ENCODE measurements around the gene KTN1. TPM values are rescaled to one million over a fixed set of nuclear protein-coding genes. Genes with fewer than 3 reads are reported as not detected.

Gene KTN1
- total RNA-seq, 4 donors from 2014 or later = 114 to 165 (median 139) TPM

DNA sequence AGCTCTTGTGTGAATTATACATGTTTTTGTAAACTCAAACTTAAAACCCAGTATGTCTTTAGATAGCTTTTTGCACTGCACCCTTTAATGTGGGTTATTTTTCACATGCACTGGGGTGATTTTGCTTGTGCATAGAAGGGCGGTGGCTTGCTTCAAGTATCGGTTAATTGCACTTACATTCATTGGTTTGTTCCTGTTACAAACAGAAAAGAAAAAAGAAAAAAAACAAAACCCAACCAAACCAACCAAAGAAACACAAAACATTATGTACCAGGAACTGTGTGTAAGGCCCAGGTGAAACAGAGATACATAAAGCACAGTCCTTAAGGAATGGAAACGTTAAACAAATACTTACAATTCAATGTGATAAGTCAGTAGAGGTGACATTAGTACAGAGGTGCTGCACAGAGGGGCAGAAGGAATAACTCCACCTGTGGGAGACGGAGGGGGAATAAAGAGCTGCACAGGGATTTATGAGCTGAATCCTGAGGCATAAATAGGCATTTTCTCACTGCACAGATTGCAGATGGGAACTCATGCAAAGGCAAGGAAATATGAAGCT lies 151.4 kb downstream of the KTN1 start:
- no peak for ATAC-seq (ENCODE audit: low FRiP score)
- no peak for DNase-seq (ENCODE audit: low spot score)
- TF ChIP-seq, protein P1, sequence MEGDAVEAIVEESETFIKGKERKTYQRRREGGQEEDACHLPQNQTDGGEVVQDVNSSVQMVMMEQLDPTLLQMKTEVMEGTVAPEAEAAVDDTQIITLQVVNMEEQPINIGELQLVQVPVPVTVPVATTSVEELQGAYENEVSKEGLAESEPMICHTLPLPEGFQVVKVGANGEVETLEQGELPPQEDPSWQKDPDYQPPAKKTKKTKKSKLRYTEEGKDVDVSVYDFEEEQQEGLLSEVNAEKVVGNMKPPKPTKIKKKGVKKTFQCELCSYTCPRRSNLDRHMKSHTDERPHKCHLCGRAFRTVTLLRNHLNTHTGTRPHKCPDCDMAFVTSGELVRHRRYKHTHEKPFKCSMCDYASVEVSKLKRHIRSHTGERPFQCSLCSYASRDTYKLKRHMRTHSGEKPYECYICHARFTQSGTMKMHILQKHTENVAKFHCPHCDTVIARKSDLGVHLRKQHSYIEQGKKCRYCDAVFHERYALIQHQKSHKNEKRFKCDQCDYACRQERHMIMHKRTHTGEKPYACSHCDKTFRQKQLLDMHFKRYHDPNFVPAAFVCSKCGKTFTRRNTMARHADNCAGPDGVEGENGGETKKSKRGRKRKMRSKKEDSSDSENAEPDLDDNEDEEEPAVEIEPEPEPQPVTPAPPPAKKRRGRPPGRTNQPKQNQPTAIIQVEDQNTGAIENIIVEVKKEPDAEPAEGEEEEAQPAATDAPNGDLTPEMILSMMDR (IDR thresholded peaks at IDR 0.05) = no peak

DNA sequence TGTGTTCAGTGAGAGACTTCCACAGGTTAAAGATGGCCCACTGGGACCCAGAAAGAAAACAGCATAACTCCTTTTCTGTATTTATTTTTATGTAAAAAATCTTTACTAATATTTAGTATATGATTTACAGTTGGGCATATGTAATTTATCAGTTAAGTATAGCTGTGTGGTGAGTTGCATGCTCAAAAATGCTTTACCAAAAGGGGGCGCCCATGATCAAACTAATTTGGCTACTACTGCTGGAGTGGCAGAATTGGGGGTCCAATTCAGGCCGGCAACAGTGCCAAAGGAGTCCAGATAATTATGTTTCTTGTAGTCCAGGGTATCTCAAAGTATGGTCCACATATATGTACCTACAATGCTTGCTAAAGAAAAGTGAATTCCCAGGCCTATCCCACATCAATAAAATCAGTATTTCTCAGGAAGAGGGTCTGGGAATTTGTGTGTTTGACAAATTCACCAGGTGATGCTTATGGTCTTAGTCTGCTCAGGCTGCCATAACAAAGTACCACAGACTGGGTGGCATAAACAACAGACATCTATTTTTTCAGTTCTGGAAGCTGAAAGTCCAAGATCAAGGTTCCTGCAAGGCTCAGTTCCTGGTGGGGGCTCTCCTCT lies 152.0 kb downstream of the KTN1 start:
- ATAC-seq (ENCODE audit: low FRiP score) (no peak), DNase-seq (ENCODE audit: low spot score) (no peak)
- TF ChIP-seq, protein P1 (IDR thresholded peaks at IDR 0.05) = no peak

DNA sequence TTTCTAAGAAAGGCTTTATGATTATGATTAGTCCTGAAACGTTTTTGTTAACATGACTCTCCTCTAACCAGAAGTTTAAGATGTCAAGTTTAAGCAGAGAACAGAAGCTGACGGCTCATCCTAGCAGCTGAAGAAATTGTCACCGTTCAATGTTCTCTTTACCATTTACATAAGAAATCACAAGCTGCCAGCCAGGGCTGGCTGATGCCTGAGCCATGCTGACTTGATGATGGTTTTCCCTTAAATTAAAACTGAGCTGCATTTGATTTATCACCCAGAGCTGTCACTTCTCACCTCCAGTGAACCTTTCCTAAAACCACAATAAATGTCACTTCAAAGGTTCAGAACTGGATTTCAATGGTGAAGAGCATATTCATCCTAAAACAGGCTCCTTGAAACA lies 153.6 kb downstream of the KTN1 start:
- DNase-seq (ENCODE audit: low spot score) (no peak), ATAC-seq (ENCODE audit: low FRiP score) (no peak)
- TF ChIP-seq, protein P1 (IDR thresholded peaks at IDR 0.05) = no peak

Small RNAs within 50 kb of the gene (small RNA-seq; reads per million reads assigned to genes)
- gene RF00019 = not detected

Other genes with a start within 250 kb of the KTN1 start
- gene ATG14, start 168.4 kb upstream of the KTN1 start, total RNA-seq = 10 to 100 TPM in 1 of 4 donors, 1 to 10 TPM in 3; 7.3 to 14.8 (median 8.0) TPM
- gene TBPL2, start 139.6 kb upstream of the KTN1 start, total RNA-seq = not detected

Data from omental fat pad (tissue), 4 donors.